Stimulated activated CD4-positive, alpha-beta T cell treated with anti-CD3 and anti-CD28 coated beads, Interleukin-4, amount 100 ng/mL, for 4 hours (primary cell): Measurements from ENCODE around the gene MON1A.
"Not testable (repeated sequence)": the region's sequence is repeated elsewhere in the genome, so short reads cannot be mapped to it uniquely, and the experiment has no call there.

Experiments used
- DNase-seq, 2 experiments: peaks; one replicate each; pipeline ENCODE4 v3.0.0-alpha.2; 2020

MON1A gene

GRCh38 chr3:49929291-49930167, at the start of gene MON1A:
MON1A (minus strand) TSS chr3:49929811; CDS start chr3:49913346, 16,465 bp downstream.
- DNase-seq = peak; percentile 78 to 88

GRCh38 chr3:49976942-49977341, 47.3 kb upstream of the MON1A start:
- DNase-seq = no peak

- no peak for DNase-seq
Measured at GRCh38 chr3:49972656-49973055, 43.0 kb upstream of the MON1A start.

- DNase-seq = no peak
Measured at GRCh38 chr3:49968346-49968745, 38.7 kb upstream of the MON1A start.

- no peak for DNase-seq
Measured at GRCh38 chr3:49967291-49967690, 37.7 kb upstream of the MON1A start.

- DNase-seq = no peak
Measured at GRCh38 chr3:49966233-49966942, 36.8 kb upstream of the MON1A start.

- DNase-seq = no peak
Measured at GRCh38 chr3:49955636-49956035, 26.0 kb upstream of the MON1A start.

GRCh38 chr3:49952924-49953323, 23.3 kb upstream of the MON1A start:
- no peak for DNase-seq

GRCh38 chr3:49942651-49943050, 13.0 kb upstream of the MON1A start:
- DNase-seq = no peak

GRCh38 chr3:49940667-49941249, 11.1 kb upstream of the MON1A start:
- no peak for DNase-seq

- DNase-seq = peak; percentile 91 to 94
Measured at GRCh38 chr3:49939858-49940666, 10.5 kb upstream of the MON1A start, which contains the start of gene RBM6. RBM6 (plus strand) TSS chr3:49940150; CDS start chr3:49962642, 22,492 bp downstream.

GRCh38 chr3:49937090-49937489, 7.5 kb upstream of the MON1A start:
- no peak for DNase-seq

- not testable (repeated sequence) for DNase-seq
Measured at GRCh38 chr3:49932281-49932680, 2.7 kb upstream of the MON1A start.

- no peak for DNase-seq
Measured at GRCh38 chr3:49930922-49931321, 1.3 kb upstream of the MON1A start.

GRCh38 chr3:49930168-49930690, 618 bp upstream of the MON1A start:
- no peak for DNase-seq

GRCh38 chr3:49928481-49929017, 1.1 kb downstream of the MON1A start:
- DNase-seq = no peak

GRCh38 chr3:49927798-49928197, 1.8 kb downstream of the MON1A start:
- DNase-seq = no peak

- no peak for DNase-seq
Measured at GRCh38 chr3:49926117-49926728, 3.4 kb downstream of the MON1A start.

- no peak for DNase-seq
Measured at GRCh38 chr3:49925485-49925884, 4.1 kb downstream of the MON1A start.

GRCh38 chr3:49924683-49925082, 4.9 kb downstream of the MON1A start:
- DNase-seq = no peak

- DNase-seq = not testable (repeated sequence)
Measured at GRCh38 chr3:49917806-49918590, 11.6 kb downstream of the MON1A start.
